Bronchial epithelial cell (primary cell): Measurements from ENCODE around the gene EEIG1. TPM values are rescaled to one million over a fixed set of nuclear protein-coding genes. Genes with fewer than 3 reads are reported as not detected.

Source experiments
- DNase-seq: peaks from one replicate; pipeline ENCODE4 v3.0.0-alpha.2; 2010; ENCODE audit warnings: low read depth
- FAIRE-seq: peaks from 2 replicates; lab custom pipeline; 2011; peaks lifted over from hg19 to GRCh38; lab: Jason Lieb, UNC
- H3K27me3 ChIP-seq: 2 replicates; pipeline ENCODE4 v1.5.1; 2011; ENCODE audit warnings: low read length; ENCODE audit not compliant: control insufficient read depth, insufficient read depth
- H3K36me3 ChIP-seq: 2 replicates; pipeline ENCODE4 v1.5.1; 2011; ENCODE audit warnings: low read length; ENCODE audit not compliant: control insufficient read depth, insufficient read depth
- H3K4me3 ChIP-seq: 2 replicates; pipeline ENCODE4 v1.5.1; 2011; ENCODE audit warnings: mild to moderate bottlenecking, low read depth, low read length, control low read depth
- total RNA-seq: library from RNA; depleted of rRNA; stranded (reverse); fragments of >200 nt; gene quantifications from 2 replicates; pipeline ENCODE4 v1.2.1, GENCODE V29; 2014
- TF ChIP-seq, protein P1 (sequence below): IDR thresholded peaks from 2 replicates; pipeline ENCODE4 v1.5.1; 2011; ENCODE audit warnings: mild to moderate bottlenecking, moderate library complexity, low read length, control low read depth, inconsistent platforms; ENCODE audit not compliant: insufficient read depth, severe bottlenecking

The EEIG1 gene
- total RNA-seq, 1 donor from 2014 or later, result 7.4 TPM

DNA sequence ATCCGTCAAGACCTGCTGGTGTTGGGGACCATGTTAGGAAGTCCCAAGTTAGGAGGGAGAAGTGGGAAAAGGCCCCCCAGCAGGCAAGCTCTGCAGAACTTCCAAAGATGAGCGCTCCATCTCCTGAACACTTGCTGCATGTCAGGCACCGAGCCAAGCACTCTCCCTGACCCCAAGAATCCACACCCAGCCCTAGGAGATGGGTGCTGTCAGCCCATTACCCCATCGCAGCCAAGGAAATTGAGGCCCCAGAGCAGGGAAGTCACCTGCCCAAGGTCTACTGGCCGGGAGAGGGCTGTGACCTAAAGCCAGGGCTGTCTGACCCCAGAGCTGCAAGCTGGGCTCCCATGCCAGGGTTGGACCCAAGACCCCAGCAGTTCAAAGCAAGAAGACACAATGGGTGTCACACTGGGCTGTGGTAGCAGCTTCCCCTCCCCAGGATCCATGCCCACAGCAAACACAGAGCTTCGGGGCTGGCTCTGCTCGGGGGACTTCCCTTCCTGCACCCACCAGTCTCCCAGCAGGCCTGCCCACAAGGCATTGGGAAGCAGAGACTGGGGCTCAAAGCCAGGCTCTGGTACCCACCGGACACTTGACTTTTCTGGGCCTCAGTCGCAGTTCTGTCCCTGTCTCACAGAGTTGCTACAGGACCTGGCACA lies 13.5 kb downstream of the EEIG1 start:
- H3K4me3 ChIP-seq, result no peak overlapping the region
- no peaks in the 10 kb centered on the region for H3K36me3 ChIP-seq
- DNase-seq (no peak), FAIRE-seq (no peak)
- TF ChIP-seq, protein P1, sequence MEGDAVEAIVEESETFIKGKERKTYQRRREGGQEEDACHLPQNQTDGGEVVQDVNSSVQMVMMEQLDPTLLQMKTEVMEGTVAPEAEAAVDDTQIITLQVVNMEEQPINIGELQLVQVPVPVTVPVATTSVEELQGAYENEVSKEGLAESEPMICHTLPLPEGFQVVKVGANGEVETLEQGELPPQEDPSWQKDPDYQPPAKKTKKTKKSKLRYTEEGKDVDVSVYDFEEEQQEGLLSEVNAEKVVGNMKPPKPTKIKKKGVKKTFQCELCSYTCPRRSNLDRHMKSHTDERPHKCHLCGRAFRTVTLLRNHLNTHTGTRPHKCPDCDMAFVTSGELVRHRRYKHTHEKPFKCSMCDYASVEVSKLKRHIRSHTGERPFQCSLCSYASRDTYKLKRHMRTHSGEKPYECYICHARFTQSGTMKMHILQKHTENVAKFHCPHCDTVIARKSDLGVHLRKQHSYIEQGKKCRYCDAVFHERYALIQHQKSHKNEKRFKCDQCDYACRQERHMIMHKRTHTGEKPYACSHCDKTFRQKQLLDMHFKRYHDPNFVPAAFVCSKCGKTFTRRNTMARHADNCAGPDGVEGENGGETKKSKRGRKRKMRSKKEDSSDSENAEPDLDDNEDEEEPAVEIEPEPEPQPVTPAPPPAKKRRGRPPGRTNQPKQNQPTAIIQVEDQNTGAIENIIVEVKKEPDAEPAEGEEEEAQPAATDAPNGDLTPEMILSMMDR, result no peak
- H3K27me3 ChIP-seq, result no peaks in the 10 kb centered on the region

DNA sequence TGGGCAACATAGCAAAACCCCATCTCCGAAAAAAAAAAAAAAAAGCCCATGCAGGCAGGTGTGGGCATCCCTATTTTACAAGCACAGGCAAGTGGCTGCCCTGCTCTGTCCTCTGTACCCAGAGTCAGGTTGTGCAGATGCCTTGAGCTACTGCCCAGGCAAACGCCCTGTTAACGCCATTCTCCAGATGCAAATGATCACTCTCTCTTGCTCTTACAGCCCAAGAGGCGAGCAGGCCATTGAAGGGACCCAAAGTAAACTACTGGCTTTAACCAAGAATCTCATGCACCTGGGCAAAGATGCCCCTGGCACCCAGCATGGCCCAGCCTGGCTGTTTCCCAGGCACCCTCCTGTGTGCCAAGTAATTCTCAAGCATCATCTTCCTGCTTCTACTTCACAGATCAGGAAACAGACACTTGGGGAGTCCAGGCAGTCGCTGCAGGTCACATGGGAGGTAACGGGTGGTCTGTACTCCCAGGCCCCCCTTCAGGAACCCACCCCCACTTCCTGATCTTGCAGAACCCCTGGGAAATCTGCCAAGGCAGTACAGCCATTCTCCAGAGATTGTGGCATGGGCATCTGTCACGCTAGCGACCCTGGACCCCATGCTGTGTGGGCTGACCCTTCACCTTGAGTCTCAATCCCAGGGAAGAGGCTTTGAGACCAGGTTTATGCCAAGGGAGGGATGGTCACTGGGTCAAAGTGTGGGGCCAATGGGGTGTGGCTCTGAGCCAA lies 14.2 kb downstream of the EEIG1 start:
- FAIRE-seq, result no peak
- TF ChIP-seq, protein P1, result no peak
- Histone ChIP-seq H3K27me3 (no peaks in the 10 kb centered on the region), H3K36me3 (no peaks in the 10 kb centered on the region), H3K4me3 (no peak overlapping the region)
- no peak for DNase-seq

DNA sequence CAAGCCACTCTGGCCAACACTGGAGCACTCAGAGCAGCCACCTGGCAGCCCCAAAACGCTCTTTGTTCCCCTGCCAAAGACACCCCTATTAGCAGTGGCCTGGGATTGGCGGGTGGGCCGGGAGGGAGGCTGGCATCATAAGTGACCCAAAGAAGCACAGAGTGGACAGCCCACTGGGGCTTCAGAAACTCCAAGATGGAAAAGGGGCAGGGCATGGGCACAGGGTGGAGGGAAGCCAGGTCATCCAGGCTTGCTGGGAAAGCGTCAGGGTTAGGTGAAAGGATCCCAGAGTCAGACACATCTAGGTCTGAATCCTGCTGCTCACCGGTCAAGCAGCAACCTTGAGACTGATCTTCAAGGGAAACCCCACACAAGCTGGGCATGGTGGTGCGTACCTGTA lies 14.8 kb downstream of the EEIG1 start:
- H3K36me3 ChIP-seq, result no peaks in the 10 kb centered on the region
- no peak for FAIRE-seq
- no peak for DNase-seq
- TF ChIP-seq, protein P1, result no peak
- H3K27me3 ChIP-seq, result no peaks in the 10 kb centered on the region
- H3K4me3 ChIP-seq, result no peak overlapping the region

- TF ChIP-seq, protein P1, result no peak
- H3K4me3 ChIP-seq, result no peak overlapping the region
- DNase-seq (no peak), FAIRE-seq (no peak)
- H3K36me3 ChIP-seq, result no peaks in the 10 kb centered on the region
- no peaks in the 10 kb centered on the region for H3K27me3 ChIP-seq
Observed at GRCh38 chr9:127963359-127964064, 17.3 kb downstream of the EEIG1 start.

DNA sequence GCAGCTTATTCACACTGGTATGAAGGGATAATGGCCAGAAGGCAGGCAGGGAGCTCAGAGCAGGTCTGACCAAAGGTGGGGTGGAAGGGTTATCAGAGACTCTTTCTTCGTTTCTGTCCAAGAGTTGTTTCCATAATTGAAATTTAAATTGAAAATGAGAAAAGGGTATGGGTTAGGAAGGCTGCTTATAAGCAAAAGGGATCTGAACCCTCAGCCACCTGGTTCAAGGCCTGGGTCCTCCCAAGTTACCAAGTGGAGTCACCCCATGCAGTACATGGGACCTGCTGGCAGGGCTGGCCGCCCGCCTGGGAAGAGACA lies 17.8 kb downstream of the EEIG1 start:
- DNase-seq (no peak), FAIRE-seq (no peak)
- TF ChIP-seq, protein P1, result no peak
- H3K4me3 ChIP-seq, result no peak overlapping the region
- no peaks in the 10 kb centered on the region for H3K27me3 ChIP-seq
- H3K36me3 ChIP-seq, result no peaks in the 10 kb centered on the region
